ENCODE measurements around the gene THSD7A. TPM values are rescaled to one million over a fixed set of nuclear protein-coding genes. Genes with fewer than 3 reads are reported as not detected.

The THSD7A gene
- polyA plus RNA-seq, 4 donors: 62.0 to 76.0 (median 72.8) TPM

GRCh38 chr7:11355399-11356005 lies 476.5 kb downstream of the THSD7A start:
- peak; percentile 44 to 53 (median 50) for DNase-seq (ENCODE audit: low read depth in 4 of 4, low spot score in 2 of 4)

GRCh38 chr7:11346302-11346701 lies 485.7 kb downstream of the THSD7A start:
- DNase-seq (ENCODE audit: low read depth in 4 of 4, low spot score in 2 of 4): no peak

GRCh38 chr7:11345621-11346020 lies 486.4 kb downstream of the THSD7A start:
- no peak for DNase-seq (ENCODE audit: low read depth in 4 of 4, low spot score in 2 of 4)

- DNase-seq (ENCODE audit: low read depth in 4 of 4, low spot score in 2 of 4): peak in 1 of 4 donors; percentile 39
Observed at GRCh38 chr7:11343818-11344413, 488.1 kb downstream of the THSD7A start.

GRCh38 chr7:11343136-11343535 lies 488.9 kb downstream of the THSD7A start:
- DNase-seq (ENCODE audit: low read depth in 4 of 4, low spot score in 2 of 4): no peak

- peak in 1 of 4 donors; percentile 29 for DNase-seq (ENCODE audit: low read depth in 4 of 4, low spot score in 2 of 4)
Observed at GRCh38 chr7:11341285-11341944, 490.6 kb downstream of the THSD7A start.

GRCh38 chr7:11336432-11336831 lies 495.6 kb downstream of the THSD7A start:
- DNase-seq (ENCODE audit: low read depth in 4 of 4, low spot score in 2 of 4): no peak

GRCh38 chr7:11335947-11336346 lies 496.1 kb downstream of the THSD7A start:
- no peak for DNase-seq (ENCODE audit: low read depth in 4 of 4, low spot score in 2 of 4)

GRCh38 chr7:11332865-11333228 lies 499.2 kb downstream of the THSD7A start:
- DNase-seq (ENCODE audit: low read depth in 4 of 4, low spot score in 2 of 4): no peak

- no peak for DNase-seq (ENCODE audit: low read depth in 4 of 4, low spot score in 2 of 4)
Observed at GRCh38 chr7:11332186-11332864, 499.7 kb downstream of the THSD7A start.

- no peak for DNase-seq (ENCODE audit: low read depth in 4 of 4, low spot score in 2 of 4)
Observed at GRCh38 chr7:11331128-11332102, 500.6 kb downstream of the THSD7A start.

GRCh38 chr7:11330717-11331116 lies 501.3 kb downstream of the THSD7A start:
- DNase-seq (ENCODE audit: low read depth in 4 of 4, low spot score in 2 of 4): no peak

GRCh38 chr7:11330208-11330607 lies 501.8 kb downstream of the THSD7A start:
- DNase-seq (ENCODE audit: low read depth in 4 of 4, low spot score in 2 of 4): no peak

GRCh38 chr7:11329626-11330025 lies 502.4 kb downstream of the THSD7A start:
- no peak for DNase-seq (ENCODE audit: low read depth in 4 of 4, low spot score in 2 of 4)

GRCh38 chr7:11328309-11328708 lies 503.7 kb downstream of the THSD7A start:
- no peak for DNase-seq (ENCODE audit: low read depth in 4 of 4, low spot score in 2 of 4)

GRCh38 chr7:11327633-11328032 lies 504.4 kb downstream of the THSD7A start:
- DNase-seq (ENCODE audit: low read depth in 4 of 4, low spot score in 2 of 4): no peak

All from left renal cortex interstitium (tissue), 4 donors.